Stomach (tissue), 9 donors: ENCODE data around the gene RFPL4AL1. TPM values are rescaled to one million over a fixed set of nuclear protein-coding genes. Genes with fewer than 3 reads are reported as not detected.

Source experiments
- DNase-seq, 2 donors: peaks; one replicate each; pipeline versions ENCODE4 v3.0.0 to v3.0.0-alpha.2; 2013 to 2019
- H3K27ac ChIP-seq, 5 donors: fragments of 200-600 bp in 4 of 5; sonication (generic) in 4 of 5; one replicate each; pipeline ENCODE4 v1.5.1; 2013 to 2019; ENCODE audit warnings: mild to moderate bottlenecking in 1 of 5, moderate library complexity in 1 of 5
- H3K27me3 ChIP-seq, 3 donors: fragments of 200-600 bp; sonication (generic); one replicate each; pipeline ENCODE4 v1.5.1; 2017 to 2019; ENCODE audit warnings: mixed run types in 1 of 3
- H3K36me3 ChIP-seq, 4 donors: fragments of 200-600 bp; sonication (generic); 1 replicate in 3 of 4; 2 replicates in 1 of 4; pipeline ENCODE4 v1.5.1; 2016 to 2019
- H3K4me1 ChIP-seq, 4 donors: fragments of 200-600 bp; sonication (generic); one replicate each; pipeline ENCODE4 v1.5.1; 2016 to 2019
- H3K4me3 ChIP-seq, 4 donors: fragments of 200-600 bp; sonication (generic) in 3 of 4; one replicate each; pipeline ENCODE4 v1.5.1; 2016 to 2019; ENCODE audit warnings: mild to moderate bottlenecking in 1 of 4
- H3K9me3 ChIP-seq, 4 donors: fragments of 200-600 bp; sonication (generic); one replicate each; pipeline ENCODE4 v1.5.1; 2016 to 2019
- EP300 ChIP-seq: sonication (generic); formaldehyde crosslinking; IDR thresholded peaks from one replicate; pipeline ENCODE4 v1.6.1; 2017; ENCODE audit warnings: antibody characterized with exemption
- POLR2A ChIP-seq, 4 donors: fragments of 450-650 bp; IDR thresholded peaks; one replicate each; pipeline ENCODE4 v1.6.1; 2016; ENCODE audit warnings: antibody characterized with exemption in 4 of 4, control low read depth in 2 of 4, mild to moderate bottlenecking in 1 of 4, moderate library complexity in 1 of 4
- POLR2AphosphoS5 ChIP-seq, 3 donors: sonication (generic); formaldehyde crosslinking; IDR thresholded peaks; one replicate each; pipeline ENCODE4 v1.6.1; 2016; ENCODE audit warnings: antibody characterized with exemption in 3 of 3
- WGBS, 5 donors: extraction: QIAGEN DNeasy Blood & Tissue Kit in 3 of 5; methylation state at CpG; one replicate each; pipeline versions ENCODE4 v1.1.5 to v1.1.7; 2013 to 2018; 5-methylcytosine and 5-hydroxymethylcytosine counted together
- intact Hi-C: fragments of 100-400 bp; cut with DNase I; formaldehyde crosslinking; loops from one replicate; pipeline ENCODE4 v1.15.1; 2023; ENCODE audit warnings: low total_unique reads
- polyA plus RNA-seq, 3 donors: library from polyadenylated mRNA; stranded (reverse); fragments of 200-250 nt; gene quantifications; one replicate each; pipeline ENCODE4 v1.2.3, GENCODE V29; 2013
- total RNA-seq, 5 donors: library from RNA; depleted of rRNA; stranded (reverse); fragments of >200 nt; gene quantifications; one replicate each; pipeline versions ENCODE4 v1.1.0 to v1.2.3, GENCODE V29; 2014 to 2016
- TF ChIP-seq, protein P1 (sequence below), 7 experiments: fragments of 450-650 bp in 4 of 7; fragments of 200-600 bp in 3 of 7; sonication (generic) in 3 of 7; IDR thresholded peaks; one replicate each; pipeline ENCODE4 v1.5.1; 2016 to 2019; ENCODE audit warnings: antibody characterized with exemption in 7 of 7, control low read depth in 2 of 7, mild to moderate bottlenecking in 1 of 7
- donor health status: healthy with polysubstance abuse.
- donor health status: Bipolar disorder and iron deficiency.
- donor health status: healthy.

Gene RFPL4AL1
- total and polyA plus RNA-seq, 8 donors, result not detected

DNA sequence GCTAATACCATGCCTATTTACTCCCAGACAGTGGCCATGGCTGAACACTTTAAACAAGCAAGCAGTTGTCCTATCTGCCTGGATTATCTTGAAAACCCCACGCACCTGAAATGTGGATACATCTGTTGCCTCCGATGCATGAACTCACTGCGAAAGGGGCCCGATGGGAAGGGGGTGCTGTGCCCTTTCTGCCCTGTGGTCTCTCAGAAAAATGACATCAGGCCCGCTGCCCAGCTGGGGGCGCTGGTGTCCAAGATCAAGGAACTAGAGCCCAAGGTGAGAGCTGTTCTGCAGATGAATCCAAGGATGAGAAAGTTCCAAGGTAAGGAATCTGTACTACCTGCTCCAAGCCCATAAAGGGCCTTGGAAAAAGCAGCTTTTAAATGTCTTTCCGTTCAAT is 8.6 kb downstream of the RFPL4AL1 start:
- intact Hi-C loops, result no loop called here
- no peak overlapping the region for H3K27ac ChIP-seq
- no peak overlapping the region for H3K4me3 ChIP-seq
- H3K27me3 ChIP-seq, result peaks cover 0 to 15% (median 0%) of the 10 kb centered on the region in 3 donors
- TF ChIP-seq POLR2A (IDR thresholded peaks at IDR 0.05), result no peak
- no peak for TF ChIP-seq POLR2AphosphoS5 (IDR thresholded peaks at IDR 0.05)
- TF ChIP-seq EP300, result no peak
- 31 to 37% (median 35%) methylated on average over 7 of the region's 7 CpGs for WGBS, 5 donors
- H3K4me1 ChIP-seq, result no peaks in the 10 kb centered on the region
- no peak for DNase-seq
- no peaks in the 10 kb centered on the region for H3K9me3 ChIP-seq
- no peaks in the 10 kb centered on the region for H3K36me3 ChIP-seq

DNA sequence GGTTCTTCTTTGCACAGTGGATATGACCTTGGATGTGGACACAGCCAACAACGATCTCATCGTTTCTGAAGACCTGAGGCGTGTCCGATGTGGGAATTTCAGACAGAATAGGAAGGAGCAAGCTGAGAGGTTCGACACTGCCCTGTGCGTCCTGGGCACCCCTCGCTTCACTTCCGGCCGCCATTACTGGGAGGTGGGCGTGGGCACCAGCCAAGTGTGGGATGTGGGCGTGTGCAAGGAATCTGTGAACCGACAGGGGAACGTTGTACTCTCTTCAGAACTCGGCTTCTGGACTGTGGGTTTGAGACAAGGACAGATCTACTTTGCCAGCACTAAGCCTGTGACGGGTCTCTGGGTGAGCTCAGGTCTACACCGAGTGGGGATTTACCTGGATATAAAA is 9.4 kb downstream of the RFPL4AL1 start:
- intact Hi-C loops, result no loop called here
- H3K4me3 ChIP-seq, result no peak overlapping the region
- no peak overlapping the region for H3K27ac ChIP-seq
- H3K36me3 ChIP-seq, result no peaks in the 10 kb centered on the region
- TF ChIP-seq, protein P1, sequence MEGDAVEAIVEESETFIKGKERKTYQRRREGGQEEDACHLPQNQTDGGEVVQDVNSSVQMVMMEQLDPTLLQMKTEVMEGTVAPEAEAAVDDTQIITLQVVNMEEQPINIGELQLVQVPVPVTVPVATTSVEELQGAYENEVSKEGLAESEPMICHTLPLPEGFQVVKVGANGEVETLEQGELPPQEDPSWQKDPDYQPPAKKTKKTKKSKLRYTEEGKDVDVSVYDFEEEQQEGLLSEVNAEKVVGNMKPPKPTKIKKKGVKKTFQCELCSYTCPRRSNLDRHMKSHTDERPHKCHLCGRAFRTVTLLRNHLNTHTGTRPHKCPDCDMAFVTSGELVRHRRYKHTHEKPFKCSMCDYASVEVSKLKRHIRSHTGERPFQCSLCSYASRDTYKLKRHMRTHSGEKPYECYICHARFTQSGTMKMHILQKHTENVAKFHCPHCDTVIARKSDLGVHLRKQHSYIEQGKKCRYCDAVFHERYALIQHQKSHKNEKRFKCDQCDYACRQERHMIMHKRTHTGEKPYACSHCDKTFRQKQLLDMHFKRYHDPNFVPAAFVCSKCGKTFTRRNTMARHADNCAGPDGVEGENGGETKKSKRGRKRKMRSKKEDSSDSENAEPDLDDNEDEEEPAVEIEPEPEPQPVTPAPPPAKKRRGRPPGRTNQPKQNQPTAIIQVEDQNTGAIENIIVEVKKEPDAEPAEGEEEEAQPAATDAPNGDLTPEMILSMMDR (IDR thresholded peaks at IDR 0.05), result no peak
- no peak for TF ChIP-seq POLR2AphosphoS5 (IDR thresholded peaks at IDR 0.05)
- no peak for TF ChIP-seq EP300
- no peak for DNase-seq
- H3K9me3 ChIP-seq, result no peaks in the 10 kb centered on the region
- H3K27me3 ChIP-seq, result peaks cover 0 to 15% (median 0%) of the 10 kb centered on the region in 3 donors
- 83 to 86% (median 84%) methylated on average over 16 of the region's 16 CpGs for WGBS, 5 donors
- no peaks in the 10 kb centered on the region for H3K4me1 ChIP-seq

DNA sequence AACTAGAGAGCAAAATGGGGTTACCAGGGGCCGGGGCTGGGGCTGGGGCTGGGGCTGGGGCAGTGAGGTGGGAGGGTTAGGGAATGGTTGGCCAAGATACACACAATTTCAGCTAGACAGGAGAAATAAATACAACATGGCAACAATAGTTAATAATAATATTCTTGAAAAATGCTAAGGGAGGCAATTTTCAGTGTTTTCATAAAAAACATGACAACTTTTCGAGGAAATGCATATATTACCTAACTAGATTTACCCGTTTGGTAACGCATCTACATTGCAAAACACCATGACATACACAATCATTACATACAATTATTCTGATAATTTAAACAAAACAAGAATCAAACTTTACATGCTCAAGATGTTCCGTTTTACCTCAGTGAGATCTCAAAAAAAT is 12.2 kb downstream of the RFPL4AL1 start:
- no peaks in the 10 kb centered on the region for H3K4me1 ChIP-seq
- no peak overlapping the region for H3K4me3 ChIP-seq
- TF ChIP-seq POLR2AphosphoS5 (IDR thresholded peaks at IDR 0.05) (no peak), EP300 (no peak), POLR2A (IDR thresholded peaks at IDR 0.05) (no peak)
- TF ChIP-seq, protein P1 (IDR thresholded peaks at IDR 0.05), result no peak
- intact Hi-C loops, result no loop called here
- DNase-seq, result no peak
- H3K27me3 ChIP-seq, result peaks cover 0 to 9% (median 0%) of the 10 kb centered on the region in 3 donors
- H3K36me3 ChIP-seq, result no peaks in the 10 kb centered on the region
- WGBS, 5 donors, result 71 to 85% (median 80%) methylated on average over 5 of the region's 5 CpGs
- no peak overlapping the region for H3K27ac ChIP-seq
- H3K9me3 ChIP-seq, result no peaks in the 10 kb centered on the region

DNA sequence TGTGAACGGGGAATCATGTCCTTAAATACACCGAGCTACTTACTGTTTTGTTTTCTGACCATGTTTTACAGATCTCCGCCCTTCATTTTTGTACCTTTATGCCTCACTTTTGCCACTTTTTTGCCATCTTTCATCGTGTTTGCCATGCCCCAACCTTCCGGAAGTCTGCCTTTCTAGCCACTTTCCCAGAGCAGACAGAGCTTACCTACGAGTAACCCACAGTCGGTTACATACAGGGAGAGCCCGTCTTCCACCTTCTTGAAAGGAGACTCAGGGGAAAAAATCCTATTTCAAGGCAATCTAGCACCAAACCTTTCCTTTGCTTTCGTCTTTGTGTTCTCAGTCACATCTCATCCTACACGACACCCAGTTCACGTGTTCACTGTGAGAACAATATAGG is 26.1 kb downstream of the RFPL4AL1 start:
- H3K36me3 ChIP-seq, result no peaks in the 10 kb centered on the region
- H3K4me3 ChIP-seq, result no peak overlapping the region
- intact Hi-C loops, result no loop called here
- H3K9me3 ChIP-seq, result no peaks in the 10 kb centered on the region
- no peaks in the 10 kb centered on the region for H3K4me1 ChIP-seq
- 91 to 95% (median 92%) methylated on average over 11 of the region's 11 CpGs for WGBS, 5 donors
- H3K27ac ChIP-seq, result no peak overlapping the region
- H3K27me3 ChIP-seq, result peaks cover 0 to 4% (median 0%) of the 10 kb centered on the region in 3 donors
- no peak for DNase-seq
- TF ChIP-seq POLR2A (IDR thresholded peaks at IDR 0.05) (no peak), EP300 (no peak), POLR2AphosphoS5 (IDR thresholded peaks at IDR 0.05) (no peak)
- TF ChIP-seq, protein P1 (IDR thresholded peaks at IDR 0.05), result no peak

DNA sequence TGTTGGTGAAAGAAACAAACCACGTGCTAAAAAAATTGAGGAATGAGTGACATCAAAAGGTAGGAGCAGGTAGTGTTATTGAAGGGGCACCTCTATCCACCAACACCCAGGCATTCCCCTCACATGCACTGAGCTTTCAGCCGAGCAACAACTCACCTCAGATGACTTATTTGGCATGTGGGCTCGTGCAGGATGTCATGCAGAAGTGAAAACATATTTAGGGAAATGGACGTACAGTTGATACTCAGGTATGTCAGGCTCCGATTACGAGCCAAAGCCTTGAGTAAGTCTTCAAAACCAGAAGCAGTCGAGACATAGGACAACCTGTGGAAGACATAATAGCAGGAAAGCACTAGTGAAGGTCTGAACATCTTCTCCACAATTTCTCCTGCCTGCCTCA is 32.5 kb downstream of the RFPL4AL1 start:
- Histone ChIP-seq H3K36me3 (no peaks in the 10 kb centered on the region), H3K4me3 (no peak overlapping the region), H3K27ac (no peak overlapping the region), H3K9me3 (peaks cover 0 to 8% (median 0%) of the 10 kb centered on the region in 4 donors), H3K4me1 (no peaks in the 10 kb centered on the region), H3K27me3 (no peaks in the 10 kb centered on the region)
- 45 to 68% (median 62%) methylated on average over 7 of the region's 7 CpGs for WGBS, 5 donors
- no peak for DNase-seq
- TF ChIP-seq, protein P1 (IDR thresholded peaks at IDR 0.05), result no peak
- no peak for TF ChIP-seq POLR2AphosphoS5 (IDR thresholded peaks at IDR 0.05)
- TF ChIP-seq EP300, result no peak
- TF ChIP-seq POLR2A (IDR thresholded peaks at IDR 0.05), result no peak
- intact Hi-C loops, result no loop called here
